HG02973 (cell line): ENCODE results near the gene PYM1.
"Not testable (repeated sequence)": the region's sequence is repeated elsewhere in the genome, so short reads cannot be mapped to it uniquely, and the experiment has no call there.

Experiments
- ATAC-seq: cut with Tn5 transposase; IDR thresholded peaks from one replicate; pipeline ENCODE4 v1.9.1; 2021; ENCODE audit warnings: moderate library complexity; ENCODE audit not compliant: unreplicated experiment

Gene PYM1

DNA sequence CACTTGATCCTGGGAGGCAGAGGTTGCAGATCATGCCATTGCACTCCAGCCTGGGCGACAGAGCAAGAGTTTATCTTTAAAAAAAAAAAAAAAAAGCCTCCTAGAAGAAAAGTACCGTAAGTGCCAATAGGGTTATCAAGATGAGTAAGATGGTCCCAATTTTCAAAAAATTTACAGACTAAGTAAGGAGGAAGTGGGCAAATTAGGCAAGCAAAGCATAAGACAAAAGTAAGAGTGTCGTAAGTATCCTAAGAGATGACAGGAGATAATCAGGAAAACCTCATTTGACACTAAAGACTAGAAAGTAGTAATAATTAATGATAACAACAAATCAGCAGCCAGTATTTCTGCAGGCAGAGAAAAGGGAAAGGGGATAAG is 12.2 kb downstream of the PYM1 start:
- ATAC-seq = no peak

DNA sequence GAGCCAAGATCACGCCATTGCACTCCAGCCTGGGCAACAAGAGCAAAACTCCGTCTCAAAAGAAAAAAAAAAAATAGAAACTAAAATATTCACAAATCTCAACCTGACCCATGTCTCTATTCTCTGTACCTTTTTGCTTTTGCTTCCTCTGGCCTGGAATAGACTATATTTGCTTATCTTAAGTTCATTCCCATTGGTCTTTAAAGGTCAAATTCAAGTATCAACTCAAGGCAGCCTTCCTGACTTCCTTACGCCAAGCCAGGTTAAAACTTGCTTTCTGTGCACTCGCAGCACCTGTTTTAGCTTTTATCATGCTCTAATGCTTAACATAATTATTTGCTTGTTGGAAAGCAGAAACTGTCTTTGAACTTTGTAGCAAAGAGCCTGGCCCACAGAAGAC is 14.8 kb downstream of the PYM1 start:
- no peak for ATAC-seq

GRCh38 chr12:55909513-55909884 is 18.2 kb downstream of the PYM1 start:
- ATAC-seq = no peak

DNA sequence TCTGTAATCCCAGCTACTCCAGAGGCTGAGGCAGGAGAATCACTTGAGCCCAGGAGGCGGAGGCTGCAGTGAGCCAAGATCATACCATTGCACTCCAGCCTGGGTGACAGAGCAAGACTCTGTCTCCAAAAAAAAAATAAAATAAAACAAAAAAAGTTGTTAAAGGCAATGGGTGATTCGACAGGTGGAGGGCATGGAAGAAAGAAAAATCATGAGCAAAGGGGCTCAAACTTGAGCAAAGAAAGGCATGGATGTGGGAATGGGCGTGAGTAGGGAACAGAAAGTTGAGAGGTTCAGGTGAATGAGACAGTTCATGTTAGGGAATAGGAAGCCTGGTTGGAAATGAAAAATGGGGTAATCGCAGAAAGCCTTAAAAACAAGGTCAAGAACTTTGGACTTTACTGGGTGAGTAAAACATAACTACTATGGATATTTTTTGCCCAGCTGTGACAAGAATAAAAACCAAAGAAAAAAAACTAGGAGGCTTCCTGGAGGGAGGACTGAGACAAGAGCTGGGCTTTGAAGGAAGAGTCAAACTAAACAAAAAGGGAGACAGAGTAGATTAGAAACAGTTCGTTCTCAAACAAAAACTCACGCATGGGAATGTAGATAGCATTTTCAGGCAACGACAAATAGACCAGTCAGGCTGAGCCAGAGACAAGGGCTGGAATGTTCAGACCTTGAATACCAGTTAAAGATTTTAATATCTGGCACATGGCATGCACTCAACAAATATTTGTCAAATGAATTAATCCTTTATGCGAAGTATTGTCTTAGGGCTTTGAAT is 18.8 kb downstream of the PYM1 start:
- ATAC-seq = no peak

DNA sequence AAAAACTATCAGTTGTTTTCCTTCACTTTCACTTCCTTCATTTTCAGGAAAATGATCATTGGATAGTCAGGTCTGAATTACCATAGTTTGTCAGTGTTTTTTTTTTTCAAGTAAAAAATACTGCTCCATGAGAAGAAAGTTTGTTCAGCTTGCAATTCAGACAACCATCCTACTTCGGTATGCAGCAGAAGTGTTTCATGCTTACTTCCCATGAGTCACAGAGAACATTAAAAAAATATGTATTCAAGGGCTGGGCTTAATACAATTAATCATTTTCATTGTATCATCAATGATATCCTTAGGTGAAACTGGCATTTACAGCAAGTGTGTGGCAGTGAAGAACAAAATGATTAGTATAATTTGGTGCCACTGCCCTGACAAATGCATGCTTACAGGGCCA is 21.6 kb downstream of the PYM1 start:
- ATAC-seq = no peak

GRCh38 chr12:55901881-55902490 is 25.7 kb downstream of the PYM1 start:
- no peak for ATAC-seq

- ATAC-seq = no peak
These were observed 28.6 kb downstream of the PYM1 start for GRCh38 chr12:55899082-55899481.

GRCh38 chr12:55893723-55894122 is 34.0 kb downstream of the PYM1 start:
- no peak for ATAC-seq

DNA sequence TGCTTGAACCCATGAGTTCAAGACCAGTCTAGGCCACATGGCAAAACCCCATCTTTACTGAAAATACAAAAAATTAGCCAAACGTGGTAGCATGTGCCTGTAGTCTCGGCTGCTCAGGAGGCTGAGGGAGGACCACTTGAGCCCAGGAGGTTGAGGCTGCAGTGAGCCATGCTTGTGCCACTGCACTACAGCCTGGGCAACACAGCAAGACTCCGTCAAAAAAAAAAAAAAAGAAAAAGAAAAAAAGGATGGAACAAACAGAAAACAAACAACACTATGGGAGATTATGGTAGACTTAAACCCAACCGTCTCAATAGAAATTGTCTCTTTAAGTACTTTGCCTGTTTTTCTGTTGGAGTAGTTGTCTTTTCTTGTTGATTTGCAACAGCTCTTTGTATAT is 36.4 kb downstream of the PYM1 start:
- no peak for ATAC-seq

GRCh38 chr12:55885113-55885512 is 42.6 kb downstream of the PYM1 start:
- no peak for ATAC-seq

- ATAC-seq = no peak
These were observed 49.9 kb downstream of the PYM1 start for GRCh38 chr12:55877824-55878223.

DNA sequence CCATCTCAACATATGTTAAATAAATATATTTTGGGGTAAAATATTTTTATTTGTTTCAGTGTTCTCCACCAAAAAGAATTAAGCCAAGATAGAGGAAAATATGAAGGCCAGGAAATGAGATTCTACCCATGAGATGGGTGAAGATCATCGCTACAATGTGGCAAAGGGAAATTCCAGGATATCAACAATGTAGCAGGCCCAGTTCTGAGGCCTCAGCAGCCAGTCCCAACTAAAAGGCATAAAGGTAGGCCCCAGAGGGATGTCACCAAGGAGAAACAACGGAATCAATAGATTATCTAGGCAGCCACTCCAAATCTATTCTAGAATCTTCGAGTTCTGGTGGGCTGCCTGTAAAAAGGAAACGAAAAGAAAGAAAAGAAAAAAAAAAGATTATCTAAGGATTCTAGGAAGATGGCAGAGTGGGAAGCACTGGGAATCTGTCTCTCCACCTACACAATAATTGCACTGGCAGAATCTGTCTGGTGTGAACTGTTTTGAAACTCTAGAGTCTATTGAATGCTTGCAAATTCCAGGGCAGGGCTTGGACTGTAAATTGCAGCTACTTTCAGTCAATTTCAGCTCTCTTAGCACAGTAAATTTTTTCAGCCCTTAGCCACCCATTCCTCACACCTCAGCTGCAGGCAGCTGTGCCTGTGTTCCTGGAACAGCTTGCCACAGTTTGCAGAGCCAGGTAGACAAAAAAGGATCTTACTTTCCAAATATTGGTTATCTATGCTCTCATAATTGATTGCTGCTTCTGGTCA is 51.8 kb downstream of the PYM1 start:
- ATAC-seq = no peak

DNA sequence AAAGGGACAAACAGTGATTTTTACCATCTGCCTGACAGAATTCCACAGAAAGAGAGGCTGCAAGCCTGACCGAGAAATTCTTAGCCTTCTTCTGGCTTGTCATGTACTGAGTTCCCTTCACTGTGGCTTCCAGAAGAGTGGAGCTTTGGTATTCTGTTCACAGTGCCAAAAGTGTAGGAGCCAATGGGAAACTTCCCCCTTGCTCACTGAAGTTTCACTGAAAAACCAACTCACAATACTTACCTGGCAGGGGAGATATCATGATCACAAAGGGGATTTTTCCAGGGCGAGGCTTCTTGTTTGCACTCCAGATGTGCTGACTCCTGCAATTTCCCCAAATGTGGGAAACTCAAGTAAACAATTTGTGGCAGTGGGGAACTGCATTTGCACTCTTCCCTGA is 53.3 kb downstream of the PYM1 start:
- no peak for ATAC-seq

DNA sequence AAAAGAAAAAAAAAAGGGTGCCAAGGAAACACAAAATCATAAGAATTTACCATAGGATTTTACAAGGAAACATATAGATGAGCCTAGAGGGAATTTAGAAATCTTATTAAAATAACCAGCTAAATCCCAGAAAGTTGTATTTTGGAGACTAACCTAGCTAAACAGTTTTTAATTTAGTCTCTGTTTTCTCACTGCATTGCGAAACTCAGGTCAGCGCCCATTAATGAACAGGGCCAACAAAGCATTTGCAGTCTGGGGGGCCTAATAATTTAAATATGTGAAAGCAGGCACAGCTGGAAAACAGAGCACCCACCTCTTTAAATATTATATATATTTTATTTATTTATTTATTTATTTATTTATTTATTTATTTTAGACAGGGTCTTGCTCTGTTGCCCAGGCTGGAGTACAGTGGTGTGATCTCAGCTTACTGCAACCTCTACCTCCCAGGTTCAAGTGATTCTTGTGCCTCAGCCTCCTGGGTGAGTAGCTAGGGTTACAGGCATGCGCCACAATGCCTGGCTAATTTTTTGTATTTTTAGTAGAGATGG is 61.2 kb downstream of the PYM1 start:
- ATAC-seq = not testable (repeated sequence)

- no peak for ATAC-seq
These were observed 62.4 kb downstream of the PYM1 start for GRCh38 chr12:55865327-55865726.

- not testable (repeated sequence) for ATAC-seq
These were observed 64.8 kb downstream of the PYM1 start for GRCh38 chr12:55862931-55863330.

- ATAC-seq = no peak
These were observed 65.4 kb downstream of the PYM1 start for GRCh38 chr12:55862286-55862685.

DNA sequence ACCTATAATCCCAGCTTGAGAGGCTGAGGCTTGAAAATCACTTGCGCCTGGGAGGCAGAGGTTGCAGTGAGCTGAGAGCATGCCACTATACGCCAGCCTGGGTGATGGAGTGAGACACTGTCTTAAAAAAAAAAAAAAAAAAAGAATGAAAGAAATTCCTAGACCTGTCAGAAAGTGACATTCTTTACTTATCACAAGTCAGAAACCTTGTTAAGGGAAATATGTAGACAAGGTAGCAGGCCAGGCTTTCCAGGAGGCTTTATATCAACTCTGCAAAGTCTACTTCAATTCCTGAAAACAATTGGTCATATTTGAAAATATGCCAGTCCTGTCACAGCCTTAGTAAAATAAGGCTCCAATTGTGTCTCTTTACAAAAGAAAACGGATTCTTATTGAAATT is 65.8 kb downstream of the PYM1 start:
- ATAC-seq = no peak

GRCh38 chr12:55861396-55861795 is 66.3 kb downstream of the PYM1 start:
- no peak for ATAC-seq

DNA sequence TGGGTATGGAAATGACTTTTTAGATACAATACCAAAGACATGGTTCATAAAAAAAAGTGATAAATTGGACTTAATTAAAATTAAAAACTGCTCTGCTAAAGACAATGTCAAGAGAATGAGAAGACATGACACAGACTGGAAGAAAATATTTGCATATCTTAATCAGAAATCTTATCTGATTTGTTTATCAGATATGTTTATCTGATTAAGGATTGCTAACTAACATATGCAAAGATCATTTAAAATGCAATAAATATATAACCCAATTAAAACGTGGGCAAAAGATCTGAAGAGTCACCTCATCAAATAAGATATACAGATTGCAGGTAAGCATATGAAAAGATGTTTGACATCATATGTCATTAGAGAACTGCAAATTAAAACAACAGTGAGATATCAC is 75.0 kb downstream of the PYM1 start:
- no peak for ATAC-seq
